NCI-H2029 treated with DMSO at 0.1 percent for 48 hours (cell line): ENCODE data around the gene RNF13.

Experiments used
- DNase-seq: peaks from one replicate; lab custom pipeline; 2025; lab: John Stamatoyannopoulos, UW

Gene RNF13, protein sequence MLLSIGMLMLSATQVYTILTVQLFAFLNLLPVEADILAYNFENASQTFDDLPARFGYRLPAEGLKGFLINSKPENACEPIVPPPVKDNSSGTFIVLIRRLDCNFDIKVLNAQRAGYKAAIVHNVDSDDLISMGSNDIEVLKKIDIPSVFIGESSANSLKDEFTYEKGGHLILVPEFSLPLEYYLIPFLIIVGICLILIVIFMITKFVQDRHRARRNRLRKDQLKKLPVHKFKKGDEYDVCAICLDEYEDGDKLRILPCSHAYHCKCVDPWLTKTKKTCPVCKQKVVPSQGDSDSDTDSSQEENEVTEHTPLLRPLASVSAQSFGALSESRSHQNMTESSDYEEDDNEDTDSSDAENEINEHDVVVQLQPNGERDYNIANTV

DNA sequence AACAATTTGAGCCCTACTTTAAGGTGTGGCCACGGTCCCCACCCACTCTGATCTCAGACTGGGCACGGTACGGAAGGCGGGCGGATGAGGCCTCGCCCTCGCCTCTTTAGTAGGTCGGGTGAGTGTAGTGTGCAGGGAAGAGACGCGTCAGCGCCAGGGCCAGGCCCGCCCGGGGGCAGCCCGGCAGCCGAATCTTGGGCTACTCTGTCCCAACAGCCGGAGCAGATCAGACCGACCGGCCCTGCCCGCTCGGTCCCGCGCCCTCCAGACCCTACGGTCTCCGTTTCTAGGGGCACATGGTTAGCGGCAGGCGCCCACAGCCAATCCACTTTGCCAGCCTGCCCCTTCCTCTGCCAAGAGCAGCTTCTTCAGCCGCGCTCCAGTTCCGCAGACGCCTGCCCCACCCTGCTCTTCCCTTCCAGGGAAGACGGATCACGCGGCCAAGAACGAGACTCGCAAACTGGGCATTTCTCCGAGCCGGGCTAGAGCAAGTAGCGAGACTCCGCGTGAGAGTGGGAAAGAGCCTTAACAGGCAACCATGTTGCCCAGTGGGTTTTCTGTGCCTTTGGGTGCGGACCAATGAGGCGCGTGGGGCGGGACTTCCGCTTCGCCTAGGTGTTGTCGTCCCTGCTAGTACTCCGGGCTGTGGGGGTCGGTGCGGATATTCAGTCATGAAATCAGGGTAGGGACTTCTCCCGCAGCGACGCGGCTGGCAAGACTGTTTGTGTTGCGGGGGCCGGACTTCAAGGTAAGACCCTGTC is at the start of gene RNF13:
RNF13 (plus strand) TSS at position 610 of the 761 bp plus-strand sequence. CDS start 32,812 bp downstream, outside the sequence.
- DNase-seq: peak; percentile 32

DNA sequence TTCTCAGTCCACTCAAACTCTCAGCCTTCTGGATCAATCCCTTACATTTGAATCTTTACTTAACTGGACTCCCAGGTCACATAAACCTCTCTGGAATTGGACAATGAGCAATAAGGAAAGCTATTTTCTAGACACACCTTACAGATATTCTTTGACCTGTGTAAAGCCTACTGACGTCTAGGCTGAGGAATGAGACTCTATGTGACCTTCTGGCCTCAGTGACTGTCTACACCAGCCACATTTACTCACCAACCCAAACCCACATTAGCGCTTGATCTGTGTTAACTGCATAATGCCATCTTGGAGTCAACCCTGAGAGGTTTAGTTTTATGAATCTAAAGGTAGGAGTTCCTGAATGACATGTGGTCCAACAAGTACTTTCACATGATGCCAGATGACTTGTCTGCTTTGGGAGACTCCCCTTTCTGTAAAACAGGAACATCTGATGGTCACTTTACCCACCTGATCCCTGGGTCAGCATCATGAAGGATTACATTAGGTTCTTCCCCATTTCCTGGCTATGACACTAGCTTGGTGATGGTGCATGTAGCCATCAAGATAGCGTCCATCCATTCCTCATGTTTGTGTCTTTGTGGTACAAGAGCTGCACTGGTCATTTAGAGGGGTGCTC is 49.3 kb upstream of the RNF13 start:
- no peak for DNase-seq

DNA sequence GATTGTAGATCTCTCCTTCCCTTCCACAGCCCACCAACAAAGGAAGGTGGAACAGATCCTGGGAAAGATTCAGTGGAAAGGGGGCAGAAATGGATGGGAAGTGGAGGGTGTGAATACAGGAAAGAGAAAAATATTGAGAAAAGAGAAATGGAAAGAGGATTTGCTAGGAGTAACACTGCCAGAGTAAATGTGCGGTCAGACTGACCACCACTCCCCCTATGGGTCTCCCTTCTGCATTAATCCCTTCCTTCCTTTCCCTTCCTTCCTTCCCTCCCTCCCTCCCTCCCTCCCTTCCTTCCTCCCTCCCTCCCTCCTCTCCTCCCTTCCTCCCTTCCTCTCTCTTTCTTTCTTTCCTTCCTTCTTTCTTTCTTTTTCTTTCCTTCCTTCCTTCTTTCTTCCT is 48.7 kb upstream of the RNF13 start:
- DNase-seq: no peak

DNA sequence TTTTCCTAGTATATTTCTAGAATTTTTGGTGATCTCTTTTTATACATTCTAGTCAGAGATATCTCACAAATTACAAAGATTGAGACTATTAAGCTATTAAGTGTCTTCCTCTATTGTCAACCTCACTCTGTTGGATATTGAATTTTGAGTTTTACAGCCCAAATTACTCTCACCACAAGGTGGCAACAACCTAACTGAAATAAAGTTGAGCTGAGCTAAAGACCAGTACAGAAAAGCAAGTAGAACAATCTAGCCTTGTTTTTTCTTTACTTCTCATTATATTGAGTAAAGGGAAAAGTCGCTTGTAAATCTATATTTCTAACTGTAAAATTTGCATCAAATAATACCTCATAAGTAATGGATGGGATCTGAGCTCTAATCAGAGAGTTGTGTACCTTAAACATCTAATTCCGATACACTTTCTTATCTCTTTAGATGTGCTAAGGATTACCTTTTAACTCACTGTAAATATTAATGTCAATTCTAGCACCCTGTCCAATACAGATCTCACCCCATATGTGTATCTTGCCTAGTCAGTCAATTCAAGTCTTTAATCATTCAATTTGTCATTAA is 47.2 kb upstream of the RNF13 start:
- DNase-seq: no peak

DNA sequence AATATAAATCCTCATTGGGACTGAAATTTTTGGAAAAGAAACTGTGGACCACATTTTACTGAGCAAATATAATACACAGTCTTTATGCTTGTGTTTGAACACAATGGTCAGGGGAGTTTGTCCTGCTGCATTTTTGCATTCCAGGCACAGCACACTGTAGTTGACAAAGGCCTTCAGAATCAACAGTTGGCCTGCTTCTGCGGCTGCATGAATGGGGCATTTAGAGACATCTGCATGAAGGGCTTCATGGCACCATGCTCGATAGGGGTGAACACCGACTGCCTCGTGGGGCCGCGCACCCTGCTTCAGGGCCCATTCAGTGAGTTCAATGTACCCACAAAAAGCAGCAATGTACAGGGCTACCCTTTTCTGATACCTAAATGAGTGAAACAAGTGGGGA is 45.3 kb upstream of the RNF13 start:
- DNase-seq: no peak

DNA sequence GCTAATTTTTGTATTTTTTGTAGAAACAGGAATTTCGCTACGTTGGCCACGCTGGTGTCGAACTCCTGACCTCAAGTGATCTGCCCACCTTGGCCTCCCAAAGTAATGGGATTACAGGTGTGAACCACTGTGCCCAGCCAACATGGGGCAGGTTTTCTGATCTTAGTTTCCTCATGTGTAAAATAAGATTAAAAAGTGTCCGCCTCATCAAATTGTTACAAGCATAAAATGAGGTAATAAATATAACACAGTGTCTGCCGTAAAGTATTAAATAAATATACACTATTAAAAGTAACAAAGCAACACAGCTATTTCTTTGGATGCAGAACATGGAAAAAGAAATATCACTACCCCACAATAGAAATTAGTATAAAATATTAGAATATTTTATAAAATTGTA is 44.3 kb upstream of the RNF13 start:
- no peak for DNase-seq

DNA sequence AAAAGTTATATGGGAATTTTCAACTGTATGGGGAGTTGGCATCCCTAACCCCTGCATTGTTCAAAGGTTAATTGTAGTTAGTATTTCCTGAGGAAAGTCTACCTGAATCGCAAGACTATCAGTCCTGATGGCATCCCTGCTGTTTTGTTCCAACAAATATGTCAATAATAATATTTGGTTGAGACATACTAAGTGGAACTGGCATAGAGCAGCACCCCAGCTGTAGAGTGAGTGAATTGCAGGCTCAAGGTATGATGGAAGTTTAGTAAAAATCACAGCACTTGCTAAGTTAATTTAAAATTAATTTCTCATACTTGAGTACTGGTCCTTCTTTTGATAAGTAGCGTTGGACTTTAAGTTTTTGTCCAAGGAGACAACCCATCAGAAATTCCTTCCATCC is 42.8 kb upstream of the RNF13 start:
- no peak for DNase-seq

DNA sequence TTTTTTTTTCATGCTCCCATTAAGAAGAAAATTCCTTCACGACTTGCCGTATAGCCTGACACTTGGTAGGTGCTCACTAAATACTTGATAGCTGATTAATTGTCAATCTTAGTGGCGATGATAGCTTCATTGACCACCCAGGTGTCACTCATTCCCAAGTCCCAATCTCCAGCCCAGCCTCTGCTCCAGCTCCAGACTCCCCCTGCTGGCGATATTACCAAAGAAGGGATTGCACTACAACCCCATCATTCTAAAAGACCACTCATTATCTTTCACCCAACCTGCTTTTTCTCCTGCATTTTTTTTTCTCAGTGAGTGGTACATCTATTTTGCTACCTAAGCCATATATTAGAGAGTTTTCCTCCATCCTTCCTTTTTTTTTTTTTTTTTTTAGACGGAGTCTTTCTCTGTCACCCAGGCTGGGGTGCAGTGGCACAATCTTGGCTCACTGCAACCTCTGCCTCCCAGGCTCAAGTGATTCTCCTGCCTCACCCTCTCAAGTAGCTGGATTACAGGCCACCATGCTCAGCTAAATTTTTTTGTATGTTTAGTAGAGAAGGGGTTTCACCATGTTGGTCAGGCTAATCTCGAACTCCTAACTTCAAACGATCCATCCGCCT is 41.3 kb upstream of the RNF13 start:
- peak; percentile 2 for DNase-seq

DNA sequence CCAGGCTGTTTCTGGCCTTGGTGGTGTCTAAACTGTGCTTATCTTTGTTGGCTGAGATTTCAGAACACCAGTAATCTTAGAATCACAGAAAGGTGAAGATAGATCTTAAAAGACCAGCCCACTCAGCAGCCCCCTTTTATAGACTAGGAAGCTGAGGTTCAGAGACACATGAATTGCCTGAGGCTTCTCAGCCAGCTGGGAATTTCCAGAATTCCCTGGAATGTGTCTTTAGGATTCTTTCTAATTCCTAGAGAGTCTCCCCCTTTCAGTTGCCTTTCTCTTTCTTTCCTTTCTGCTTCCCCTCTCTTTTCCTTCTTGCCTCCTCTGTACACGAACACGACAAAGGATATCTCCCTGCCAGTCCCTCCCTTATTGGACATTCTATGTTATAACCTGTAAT is 40.2 kb upstream of the RNF13 start:
- DNase-seq: no peak

DNA sequence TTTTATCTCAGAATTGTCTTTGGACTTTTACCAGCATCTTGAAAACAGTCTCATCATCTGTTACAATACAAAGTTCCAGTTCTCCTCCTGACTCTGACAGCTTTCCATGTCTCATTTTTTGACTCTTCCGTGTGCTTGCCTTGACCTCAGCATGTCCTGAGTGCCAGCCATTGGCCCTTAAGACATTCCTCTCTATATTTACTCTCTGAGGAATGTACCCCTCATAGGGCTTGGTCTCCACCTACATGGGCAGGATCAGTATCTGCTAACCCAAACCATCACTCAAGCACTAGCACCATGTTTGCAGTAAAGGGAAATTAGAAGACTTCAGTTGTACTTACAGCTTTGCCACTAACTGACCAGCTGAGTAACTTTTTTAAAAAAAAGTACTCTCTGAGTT is 36.8 kb upstream of the RNF13 start:
- DNase-seq: no peak

DNA sequence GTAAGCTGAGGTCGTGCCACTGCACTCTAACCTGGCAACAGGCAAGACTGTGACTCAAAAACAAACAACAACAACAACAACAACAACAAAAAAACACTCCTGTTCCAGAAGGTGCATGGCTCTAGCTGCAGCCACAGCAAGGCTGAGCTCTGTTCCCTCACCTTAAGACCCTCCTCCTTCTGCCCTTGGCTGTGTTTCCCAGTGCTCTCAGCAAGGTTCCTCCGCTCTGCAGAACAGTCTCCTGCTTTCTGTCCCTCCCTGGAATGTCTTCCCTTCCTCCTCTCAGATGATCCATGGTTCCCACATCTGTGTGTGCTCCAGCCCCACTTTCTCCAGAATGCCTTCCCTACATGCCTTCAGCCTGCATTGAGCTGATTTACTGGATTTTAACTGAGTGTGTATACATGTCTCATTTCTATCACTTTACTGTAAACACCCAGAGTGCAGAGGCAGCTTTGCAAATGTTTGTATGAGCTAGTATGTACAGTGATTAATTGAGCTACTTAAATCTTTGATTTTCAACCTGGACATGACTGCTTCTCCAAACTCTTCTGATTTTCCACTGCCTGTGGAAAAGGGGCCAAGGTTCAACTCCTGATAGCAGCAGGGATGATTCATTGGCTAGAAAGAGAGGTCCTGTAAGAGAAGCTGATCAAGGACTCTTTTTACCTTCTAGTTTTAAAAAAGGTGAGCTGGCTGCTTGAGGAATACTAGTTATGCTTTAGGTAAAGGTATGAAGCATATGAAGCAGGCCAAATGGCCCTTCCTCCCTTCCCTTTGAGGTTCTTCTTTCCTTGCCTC is 35.4 kb upstream of the RNF13 start:
- DNase-seq: no peak

DNA sequence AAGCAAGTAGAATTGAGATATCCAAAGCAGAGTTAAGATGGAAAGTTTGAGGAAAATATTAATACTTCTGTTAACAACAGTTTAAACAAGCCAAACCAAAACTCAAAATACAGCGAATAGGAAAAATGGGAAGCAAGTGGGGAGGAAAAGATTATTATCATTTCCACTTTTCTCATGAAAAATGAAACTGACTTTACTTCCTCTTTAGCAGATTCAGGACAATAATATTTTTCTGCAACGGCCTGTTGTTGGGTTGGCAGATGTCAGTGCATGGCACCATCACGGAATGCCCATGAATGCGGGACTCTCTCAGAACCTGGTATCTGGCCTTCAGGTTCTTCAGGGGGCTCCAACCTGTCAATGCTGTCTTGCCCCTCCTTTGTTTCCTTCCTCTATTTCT is 31.8 kb upstream of the RNF13 start:
- DNase-seq: no peak

DNA sequence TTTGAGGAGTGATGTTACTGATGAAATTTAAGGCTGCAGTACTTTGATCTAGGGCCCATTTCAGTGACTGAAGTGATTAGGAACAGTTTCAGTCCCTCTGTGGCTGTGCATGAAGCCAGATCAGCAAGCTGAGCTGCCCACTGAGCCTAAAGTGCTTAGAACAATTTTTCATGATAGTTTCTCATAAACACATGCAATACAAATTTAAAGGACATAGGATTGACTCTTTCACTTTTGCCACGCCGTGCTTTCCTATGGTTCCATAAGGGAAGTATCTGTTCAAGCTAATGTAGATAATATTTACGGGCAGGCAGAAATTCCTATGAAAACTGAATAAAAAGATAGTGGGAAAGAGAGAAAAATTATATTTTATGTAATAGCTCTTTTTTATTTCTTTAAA is 31.3 kb upstream of the RNF13 start:
- DNase-seq: no peak

DNA sequence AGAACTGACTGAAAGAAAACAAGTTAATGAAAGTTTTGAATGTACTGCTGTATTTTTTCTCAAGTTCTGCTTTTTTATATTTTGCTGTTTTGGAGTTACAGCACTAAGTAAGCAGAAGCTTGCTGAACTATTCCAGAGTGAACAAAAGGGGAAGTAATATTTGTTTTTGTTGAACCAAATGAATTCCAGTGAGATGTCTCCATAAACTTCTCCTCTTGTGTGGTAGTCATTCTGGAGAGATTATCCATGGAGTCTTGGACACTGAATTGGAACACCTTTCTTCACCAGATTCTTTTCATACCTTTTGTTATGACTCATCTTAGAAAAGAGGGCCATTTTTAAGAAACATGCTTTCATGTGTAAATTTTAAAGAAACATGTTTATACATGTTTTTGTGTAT is 29.4 kb upstream of the RNF13 start:
- DNase-seq: no peak

DNA sequence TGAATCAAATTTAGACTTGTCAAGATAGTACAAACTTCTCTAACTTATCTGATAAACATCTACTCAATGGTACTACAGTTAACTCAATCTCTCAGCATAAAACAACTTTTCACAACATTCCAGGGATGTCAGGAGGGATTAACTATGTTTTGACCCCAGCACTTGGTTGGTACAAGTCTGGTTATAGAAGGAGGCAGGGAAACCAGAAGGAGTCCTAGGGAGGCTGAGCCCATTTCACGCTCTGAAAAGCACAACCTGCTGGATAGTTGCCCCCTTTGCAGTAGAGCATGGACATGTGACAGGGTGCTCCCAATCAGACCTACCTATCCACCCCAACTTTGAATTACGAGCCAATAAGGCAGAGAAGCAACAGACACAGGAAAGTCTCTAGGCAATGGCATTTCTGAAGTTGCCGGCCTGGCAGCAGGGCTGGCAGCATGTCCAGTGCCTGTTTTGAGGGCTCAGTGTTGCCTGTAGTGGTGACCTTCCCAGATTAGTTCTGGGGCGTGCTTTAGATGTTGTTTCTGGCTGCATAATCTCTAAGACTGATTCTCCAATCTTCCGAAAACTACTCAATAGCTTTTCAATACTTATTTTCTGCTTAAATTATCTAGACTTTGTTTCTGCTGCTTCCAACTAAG is 28.8 kb upstream of the RNF13 start:
- DNase-seq: no peak

DNA sequence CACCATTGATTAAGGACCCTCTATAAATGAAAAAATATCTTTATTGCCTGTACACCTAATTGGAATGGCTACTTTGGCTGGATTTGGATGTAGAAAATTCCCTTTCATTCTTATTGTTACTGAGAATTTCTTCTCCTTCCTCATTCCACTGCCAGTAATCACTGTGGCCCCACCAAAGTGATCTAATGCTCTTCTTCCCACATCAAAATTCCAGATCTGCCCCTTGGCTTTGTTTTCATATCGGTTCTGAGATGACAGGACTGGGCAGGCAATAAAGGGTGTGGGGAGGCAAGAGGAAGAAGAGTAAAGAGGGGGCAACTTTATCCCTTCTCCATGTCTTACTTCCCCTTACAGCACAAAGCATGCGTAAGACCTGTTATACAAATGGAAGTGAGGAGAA is 22.7 kb upstream of the RNF13 start:
- DNase-seq: no peak

DNA sequence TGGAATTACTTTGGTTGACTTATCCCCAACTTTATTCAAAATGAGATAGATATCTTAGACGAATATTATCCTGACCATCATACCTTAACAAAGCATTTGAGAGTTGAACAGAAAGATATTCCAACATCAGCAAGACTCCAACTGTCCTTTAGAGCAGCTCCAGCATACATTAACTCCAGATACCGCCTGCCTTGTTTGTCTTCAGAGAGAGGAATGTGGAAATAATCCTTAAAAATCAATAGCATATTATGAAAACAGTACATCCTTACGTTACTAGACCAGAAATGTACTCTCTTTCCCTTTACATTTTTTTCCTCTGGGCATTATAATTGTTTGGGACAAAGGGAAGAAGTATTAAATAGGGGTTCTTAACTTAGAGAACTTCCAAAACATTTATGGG is 22.3 kb upstream of the RNF13 start:
- no peak for DNase-seq

DNA sequence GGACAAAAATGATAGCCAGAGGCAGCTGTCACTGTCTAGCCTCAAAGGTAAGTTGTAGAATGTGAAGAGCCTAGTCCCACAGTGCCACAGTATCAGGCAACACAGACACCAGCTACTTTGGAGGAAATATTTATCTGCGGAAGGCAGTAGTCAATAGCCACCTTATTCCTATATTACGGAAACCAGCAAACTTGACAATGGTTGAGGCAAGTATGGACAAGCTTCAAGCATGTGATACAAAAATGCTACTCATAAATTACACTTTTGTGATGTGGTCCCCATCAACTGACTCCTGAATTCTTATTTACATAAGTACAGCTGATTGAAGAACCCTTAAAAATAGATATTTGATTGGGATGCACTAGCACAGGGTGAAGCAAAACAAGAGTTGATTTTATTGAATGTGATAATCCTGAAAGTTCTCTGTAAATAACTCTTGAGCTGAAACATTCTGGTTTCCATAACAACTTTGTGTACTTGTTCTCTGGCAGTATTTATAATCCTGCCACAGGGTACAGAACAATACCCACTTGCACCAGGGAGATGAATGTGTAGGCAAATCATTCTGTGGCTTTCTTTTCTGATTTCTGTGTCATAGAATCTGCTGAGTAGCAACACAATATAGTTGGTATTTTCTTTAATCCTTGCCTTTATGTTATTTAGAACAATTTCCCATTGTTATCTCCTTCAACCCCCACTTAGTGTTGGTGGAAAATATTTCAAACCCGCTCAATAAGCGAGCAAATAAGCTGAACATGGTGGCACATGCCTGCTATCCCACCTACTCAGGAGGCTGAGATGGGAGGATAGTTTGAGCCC is 20.4 kb upstream of the RNF13 start, which contains the start of gene ANKUB1:
ANKUB1 (minus strand) TSS at position 103 of the 819 bp plus-strand sequence. CDS start 188 bp downstream, outside the sequence.
- DNase-seq: no peak

DNA sequence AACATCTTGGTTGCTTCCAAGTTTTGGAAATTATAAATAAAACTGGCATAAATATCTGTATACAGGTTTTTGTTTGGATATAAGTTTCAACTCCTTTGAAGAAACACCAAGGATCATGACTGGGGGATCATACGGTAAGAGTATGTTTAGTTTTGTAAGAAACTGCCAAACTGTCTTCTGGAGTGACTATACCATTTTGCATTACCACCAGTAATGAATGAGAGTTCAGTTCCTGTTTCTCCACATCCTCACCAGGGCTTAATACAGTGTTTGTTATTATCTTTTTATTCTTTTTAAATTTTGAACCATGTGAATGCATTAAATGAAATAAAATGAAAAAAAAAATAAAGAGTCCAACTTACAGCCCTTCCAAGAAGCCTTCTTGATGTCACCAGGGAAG is 17.0 kb upstream of the RNF13 start:
- DNase-seq: no peak

DNA sequence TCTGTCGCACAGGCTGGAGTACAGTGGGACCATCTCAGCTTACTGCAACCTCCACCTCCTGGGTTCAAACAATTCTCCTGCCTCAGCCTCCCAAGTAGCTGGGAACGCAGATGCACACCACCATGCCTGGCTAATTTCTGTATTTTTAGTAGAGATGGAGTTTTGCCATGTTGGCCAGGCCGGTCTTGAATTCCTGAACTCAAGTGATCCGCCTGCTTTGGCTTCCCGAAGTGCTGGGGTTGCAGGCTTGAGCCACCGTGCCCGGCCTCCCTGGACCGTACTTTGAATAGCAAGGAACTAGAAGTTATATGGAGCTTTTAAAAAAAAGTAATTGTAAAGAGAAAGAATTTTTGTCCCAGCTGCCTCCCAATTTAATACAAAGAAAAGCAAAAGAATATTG is 12.3 kb upstream of the RNF13 start:
- no peak for DNase-seq
